AG10803 (cell line): Measurements from ENCODE around the gene ANKRD17.
A peak's percentile ranks its signal among the peaks of the same experiment; 100 is the strongest.
"Not testable (repeated sequence)": the region's sequence is repeated elsewhere in the genome, so short reads cannot be mapped to it uniquely, and the experiment has no call there.

Experiments used
- DNase-seq: peaks from one replicate; pipeline ENCODE4 v3.0.0; 2010; ENCODE audit warnings: low read depth
- H3K4me3 ChIP-seq: 2 replicates; pipeline ENCODE4 v1.5.1; 2011; ENCODE audit warnings: mild to moderate bottlenecking, low read length, control low read depth
- TF ChIP-seq, protein P1 (sequence below): conservative IDR thresholded peaks from 2 replicates; pipeline ENCODE4 v1.5.1; 2011; ENCODE audit warnings: mild to moderate bottlenecking, low read length, control low read depth, inconsistent platforms

Gene ANKRD17

DNA sequence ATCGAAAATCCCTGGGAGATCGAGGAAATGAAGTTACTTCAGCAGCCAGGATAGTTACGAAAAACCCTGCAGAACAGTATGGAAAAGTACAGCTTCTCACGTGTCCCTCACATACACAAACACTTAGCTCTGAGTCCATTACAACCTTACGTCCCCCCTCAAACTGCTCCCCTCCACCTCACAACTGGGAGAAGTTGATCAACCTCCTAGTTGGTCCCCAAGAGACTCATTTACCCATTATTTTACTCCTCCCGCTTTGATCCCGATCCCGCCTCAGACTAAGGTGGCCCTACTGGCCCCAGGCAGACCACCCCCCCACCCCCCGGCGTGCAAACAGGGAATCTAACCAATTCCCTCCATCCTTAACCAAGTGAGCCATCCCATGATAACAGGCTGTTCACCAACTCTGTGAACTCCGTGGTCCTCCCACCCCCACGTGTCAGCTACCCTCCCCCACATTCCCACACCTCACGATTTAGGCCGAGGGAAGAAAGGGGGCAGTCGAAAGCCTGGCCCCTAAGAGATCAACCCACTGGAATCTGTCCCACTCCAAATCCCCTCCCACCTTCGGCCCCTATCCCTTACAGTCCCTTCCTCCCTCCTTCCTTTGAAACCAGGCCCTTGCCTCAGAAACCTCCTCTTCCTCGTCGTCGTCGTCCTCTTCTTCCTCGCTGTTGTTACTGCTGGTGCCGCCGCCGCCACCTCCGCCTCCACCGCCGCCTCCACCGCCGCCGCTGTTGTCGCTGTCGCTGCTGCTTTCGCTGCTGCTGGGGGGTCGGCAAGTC, 755 bp downstream of the ANKRD17 start:
- peak; percentile 18 for DNase-seq
- TF ChIP-seq, protein P1, sequence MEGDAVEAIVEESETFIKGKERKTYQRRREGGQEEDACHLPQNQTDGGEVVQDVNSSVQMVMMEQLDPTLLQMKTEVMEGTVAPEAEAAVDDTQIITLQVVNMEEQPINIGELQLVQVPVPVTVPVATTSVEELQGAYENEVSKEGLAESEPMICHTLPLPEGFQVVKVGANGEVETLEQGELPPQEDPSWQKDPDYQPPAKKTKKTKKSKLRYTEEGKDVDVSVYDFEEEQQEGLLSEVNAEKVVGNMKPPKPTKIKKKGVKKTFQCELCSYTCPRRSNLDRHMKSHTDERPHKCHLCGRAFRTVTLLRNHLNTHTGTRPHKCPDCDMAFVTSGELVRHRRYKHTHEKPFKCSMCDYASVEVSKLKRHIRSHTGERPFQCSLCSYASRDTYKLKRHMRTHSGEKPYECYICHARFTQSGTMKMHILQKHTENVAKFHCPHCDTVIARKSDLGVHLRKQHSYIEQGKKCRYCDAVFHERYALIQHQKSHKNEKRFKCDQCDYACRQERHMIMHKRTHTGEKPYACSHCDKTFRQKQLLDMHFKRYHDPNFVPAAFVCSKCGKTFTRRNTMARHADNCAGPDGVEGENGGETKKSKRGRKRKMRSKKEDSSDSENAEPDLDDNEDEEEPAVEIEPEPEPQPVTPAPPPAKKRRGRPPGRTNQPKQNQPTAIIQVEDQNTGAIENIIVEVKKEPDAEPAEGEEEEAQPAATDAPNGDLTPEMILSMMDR = no peak
- H3K4me3 ChIP-seq = peak overlapping the region; percentile 90

DNA sequence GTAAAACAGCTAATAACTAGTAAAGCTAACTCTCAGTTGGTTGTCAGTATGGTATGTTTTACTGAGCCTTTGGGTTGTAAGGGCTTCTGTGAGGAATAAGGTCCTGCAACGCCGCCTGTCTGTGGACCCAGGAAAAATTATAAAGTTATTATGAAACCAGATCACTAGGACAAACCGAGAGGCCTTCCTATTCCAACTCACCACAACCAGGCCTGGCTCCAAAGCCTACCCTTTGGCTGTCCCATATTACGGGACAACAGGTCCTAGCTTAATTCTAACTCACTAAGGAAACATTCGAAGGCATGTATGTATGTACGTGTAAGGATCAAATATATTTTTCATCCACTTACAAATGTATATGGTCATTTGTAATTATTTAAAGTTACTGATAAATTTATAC, 1.4 kb downstream of the ANKRD17 start:
- peak; percentile 84 for DNase-seq
- H3K4me3 ChIP-seq = peak overlapping the region; percentile 90
- TF ChIP-seq, protein P1 = peak; percentile 78

DNA sequence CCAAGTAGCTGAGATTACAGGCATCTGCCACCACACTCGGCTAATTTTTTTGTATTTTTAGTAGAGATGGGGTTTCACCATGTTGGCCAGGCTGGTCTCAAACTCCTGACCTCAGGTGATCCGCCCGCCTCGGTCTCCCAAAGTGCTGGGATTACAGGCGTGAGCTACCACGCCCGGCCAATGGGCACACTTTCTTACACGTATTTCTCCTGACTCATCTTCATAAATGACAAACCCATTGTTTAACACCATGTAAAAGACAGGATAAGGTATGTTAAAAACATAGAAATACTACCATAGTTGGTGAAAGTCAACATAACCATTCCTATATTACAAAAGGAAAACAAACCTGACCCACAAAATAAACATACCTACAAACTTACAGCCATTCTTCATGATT, 2.8 kb downstream of the ANKRD17 start:
- H3K4me3 ChIP-seq, DNase-seq: not testable (repeated sequence)

DNA sequence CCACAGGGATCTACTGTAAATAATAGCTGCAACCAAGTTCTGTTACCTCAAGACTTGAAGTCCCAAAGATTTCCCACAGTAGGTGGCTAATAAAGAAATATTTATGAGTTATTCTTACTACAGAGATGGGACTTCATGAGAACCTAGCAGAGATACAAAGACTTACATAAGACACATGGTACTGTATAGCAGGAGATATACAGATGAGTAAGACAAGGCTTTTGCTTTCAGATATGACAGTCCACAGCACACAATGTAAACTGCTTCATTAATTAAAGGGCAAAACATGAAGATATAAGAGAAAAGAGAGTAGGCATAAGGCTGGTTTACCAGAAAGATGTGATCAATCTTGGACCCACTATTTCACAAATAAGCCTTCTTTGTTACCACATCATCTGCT, 6.6 kb downstream of the ANKRD17 start:
- DNase-seq = peak; percentile 15
- H3K4me3 ChIP-seq = no peak overlapping the region
- TF ChIP-seq, protein P1 = no peak

DNA sequence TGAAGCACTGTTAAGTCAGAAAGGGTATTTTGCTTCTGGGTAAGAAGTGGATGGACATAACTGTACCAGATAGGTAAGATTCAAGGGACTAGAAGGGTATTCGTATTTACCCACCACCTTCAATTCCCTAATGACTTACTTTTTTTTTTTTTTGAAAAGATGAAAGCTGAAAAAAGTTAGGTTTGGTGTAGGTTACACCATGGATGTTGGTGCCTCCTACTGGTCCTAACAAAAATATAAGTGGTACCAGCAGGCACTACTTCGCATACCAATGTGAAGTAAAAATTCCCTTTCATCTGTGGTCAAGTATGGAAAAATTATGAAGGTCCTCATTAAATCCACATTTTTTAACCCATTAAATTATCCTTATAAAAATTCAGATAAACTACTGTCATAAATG, 7.2 kb downstream of the ANKRD17 start:
- no peak for DNase-seq
- no peak overlapping the region for H3K4me3 ChIP-seq
- TF ChIP-seq, protein P1 = no peak; the same call in 1 of the 2 replicates

DNA sequence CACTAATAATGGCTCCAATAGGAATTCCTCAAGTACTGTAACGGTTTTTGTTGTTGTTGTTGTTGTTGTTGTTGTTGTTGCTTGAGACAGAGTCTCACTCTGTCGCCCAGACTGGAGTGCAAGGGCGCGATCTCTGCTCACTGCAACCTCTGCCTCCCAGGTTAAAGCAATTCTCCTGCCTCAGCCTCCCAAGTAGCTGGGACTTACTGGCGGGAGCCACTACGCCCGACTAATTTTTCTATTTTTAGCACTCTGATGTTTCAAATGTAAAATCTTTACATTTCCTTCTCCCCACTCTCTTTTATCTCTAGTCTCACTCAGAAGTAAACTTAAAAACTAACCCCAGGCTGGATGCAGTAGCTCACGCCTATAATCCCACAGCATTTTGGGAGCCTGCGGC, 8.0 kb downstream of the ANKRD17 start:
- no peak for DNase-seq
- no peak overlapping the region for H3K4me3 ChIP-seq
- TF ChIP-seq, protein P1 = no peak

DNA sequence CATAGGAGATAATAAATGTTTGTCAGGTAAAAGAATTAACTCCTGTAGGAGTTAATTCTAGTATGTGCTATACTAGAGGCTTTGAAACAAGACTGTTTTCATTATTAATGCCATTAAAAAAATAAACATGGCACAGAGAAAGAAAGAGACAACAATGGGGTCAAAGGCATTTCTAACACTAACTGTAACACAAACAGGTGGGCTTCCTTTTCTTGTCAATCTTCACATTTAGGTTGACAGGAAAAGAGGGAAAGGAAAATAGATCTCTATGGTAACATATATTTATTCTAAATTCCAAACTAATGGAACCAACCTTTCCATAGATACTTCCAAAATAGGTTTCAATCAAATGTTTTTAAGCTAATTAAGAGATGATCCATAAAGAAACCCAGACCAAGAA, 9.8 kb downstream of the ANKRD17 start:
- TF ChIP-seq, protein P1 = no peak
- DNase-seq = no peak
- H3K4me3 ChIP-seq = no peak overlapping the region
